GM11168 (cell line): ENCODE data around the gene MEGF6.

Experiments used
- in situ Hi-C: fragments of 300-500 bp; cut with MboI; formaldehyde crosslinking; loops from one replicate; pipeline ENCODE4 v1.12.0; 2022; ENCODE audit warnings: low sequenced_read_pairs; ENCODE audit not compliant: unreplicated experiment

The MEGF6 gene

GRCh38 chr1:3479511-3480368, 131.6 kb downstream of the MEGF6 start:
- in situ Hi-C loops, result loop anchor here (10.0 kb wide), 1 partner anchor 145 kb away; the partner anchor contains the start of gene TPRG1L

- in situ Hi-C loops, result no loop called here
Measured at GRCh38 chr1:3478187-3478586, 133.1 kb downstream of the MEGF6 start.

- in situ Hi-C loops, result no loop called here
Measured at GRCh38 chr1:3477241-3477995, 133.9 kb downstream of the MEGF6 start.

- in situ Hi-C loops, result no loop called here
Measured at GRCh38 chr1:3476666-3477065, 134.6 kb downstream of the MEGF6 start.

GRCh38 chr1:3475839-3476573, 135.3 kb downstream of the MEGF6 start:
- in situ Hi-C loops, result no loop called here

GRCh38 chr1:3474421-3474820, 136.9 kb downstream of the MEGF6 start:
- in situ Hi-C loops, result no loop called here

- in situ Hi-C loops, result no loop called here
Measured at GRCh38 chr1:3474016-3474415, 137.3 kb downstream of the MEGF6 start.

GRCh38 chr1:3473381-3473844, 137.9 kb downstream of the MEGF6 start:
- in situ Hi-C loops, result no loop called here

GRCh38 chr1:3472906-3473305, 138.4 kb downstream of the MEGF6 start:
- in situ Hi-C loops, result no loop called here

- in situ Hi-C loops, result no loop called here
Measured at GRCh38 chr1:3472088-3472850, 139.0 kb downstream of the MEGF6 start.

GRCh38 chr1:3471356-3472087, 139.8 kb downstream of the MEGF6 start:
- in situ Hi-C loops, result no loop called here

GRCh38 chr1:3470650-3471355, 140.5 kb downstream of the MEGF6 start:
- in situ Hi-C loops, result no loop called here

- in situ Hi-C loops, result no loop called here
Measured at GRCh38 chr1:3469849-3470649, 141.3 kb downstream of the MEGF6 start.

GRCh38 chr1:3469104-3469848, 142.0 kb downstream of the MEGF6 start:
- in situ Hi-C loops, result no loop called here

GRCh38 chr1:3468236-3469103, 142.8 kb downstream of the MEGF6 start:
- in situ Hi-C loops, result no loop called here
